ENCODE data around the gene ABHD11. TPM values are rescaled to one million over a fixed set of nuclear protein-coding genes. Genes with fewer than 3 reads are reported as not detected.

The ABHD11 gene
- total and polyA plus RNA-seq, 8 donors, result 12.5 to 36.3 (median 15.7) TPM

- H3K4me1 ChIP-seq, result peaks cover 10 to 46% of the 10 kb centered on the region in 2 donors
Observed at GRCh38 chr7:73719806-73720169, 18.8 kb downstream of the ABHD11 start.

GRCh38 chr7:73718905-73719805 lies 19.4 kb downstream of the ABHD11 start, which contains the start of gene STX1A:
Gene STX1A (minus strand): TSS chr7:73719669. CDS start chr7:73719631, 38 bp downstream.
- H3K9me3 ChIP-seq, result no peaks in the 10 kb centered on the region
- peaks cover 10 to 46% of the 10 kb centered on the region in 2 donors for H3K4me1 ChIP-seq
- intact Hi-C loops (cut with DNase I), result no loop called here
- no peak for TF ChIP-seq CTCF (IDR thresholded peaks at IDR 0.05)
- H3K27ac ChIP-seq, result no peak within 1 kb of the TSS
- H3K27me3 ChIP-seq, result peaks cover 0 to 68% of the 10 kb centered on the region in 2 donors
- no peaks in the 10 kb centered on the region for H3K36me3 ChIP-seq
- peak; percentile 84 for ATAC-seq
- peak within 1 kb of the TSS; percentile 82 to 97 for H3K4me3 ChIP-seq
- peak; percentile 51 to 94 (median 76) for DNase-seq

More at GRCh38 chr7:73719806-73720169, 18.8 kb downstream of the ABHD11 start:
- H3K27ac ChIP-seq, result no peak overlapping the region
- ATAC-seq, result no peak
- no peak for TF ChIP-seq CTCF (IDR thresholded peaks at IDR 0.05)
- no peaks in the 10 kb centered on the region for H3K9me3 ChIP-seq
- intact Hi-C loops (cut with DNase I), result loop anchor here in 1 of 2 donors (10.0 kb wide), 1 partner anchor 105 kb away; no protein-coding TSS in a partner anchor
- no peak for DNase-seq
- H3K36me3 ChIP-seq, result no peaks in the 10 kb centered on the region
- peaks cover 0 to 68% of the 10 kb centered on the region in 2 donors for H3K27me3 ChIP-seq
- peak overlapping the region; percentile 82 to 97 for H3K4me3 ChIP-seq

GRCh38 chr7:73718438-73718881 lies 20.1 kb downstream of the ABHD11 start:
- no peak for TF ChIP-seq CTCF (IDR thresholded peaks at IDR 0.05)
- Histone ChIP-seq H3K4me1 (peaks cover 10 to 46% of the 10 kb centered on the region in 2 donors), H3K9me3 (no peaks in the 10 kb centered on the region), H3K27ac (no peak overlapping the region), H3K4me3 (peak overlapping the region; percentile 82 to 97), H3K36me3 (no peaks in the 10 kb centered on the region), H3K27me3 (peaks cover 0 to 73% of the 10 kb centered on the region in 2 donors)
- ATAC-seq (no peak), DNase-seq (no peak)
- intact Hi-C loops (cut with DNase I), result no loop called here

GRCh38 chr7:73717991-73718405 lies 20.6 kb downstream of the ABHD11 start:
- H3K4me1 ChIP-seq, result peaks cover 10 to 46% of the 10 kb centered on the region in 2 donors
- intact Hi-C loops (cut with DNase I), result no loop called here
- no peak for TF ChIP-seq CTCF (IDR thresholded peaks at IDR 0.05)
- DNase-seq (no peak), ATAC-seq (no peak)
- H3K4me3 ChIP-seq, result peak overlapping the region in 1 of 2 donors; percentile 82
- no peaks in the 10 kb centered on the region for H3K36me3 ChIP-seq
- H3K9me3 ChIP-seq, result no peaks in the 10 kb centered on the region
- no peak overlapping the region for H3K27ac ChIP-seq
- H3K27me3 ChIP-seq, result peaks cover 0 to 78% of the 10 kb centered on the region in 2 donors

Data from left lung (tissue), 10 donors.